ENCODE results near the gene NUP210L. TPM values are rescaled to one million over a fixed set of nuclear protein-coding genes. Genes with fewer than 3 reads are reported as not detected.
"Not testable (repeated sequence)": the region's sequence is repeated elsewhere in the genome, so short reads cannot be mapped to it uniquely, and the experiment has no call there.

Gene NUP210L
- total RNA-seq, 1 donor from 2014 or later, result 0.48 TPM

- DNase-seq (ENCODE audit: low spot score), result peak; percentile 74
These were observed 159.7 kb downstream of the NUP210L start for GRCh38 chr1:153995202-153995601.

- DNase-seq (ENCODE audit: low spot score), result no peak
These were observed 163.1 kb downstream of the NUP210L start for GRCh38 chr1:153991806-153992205.

- DNase-seq (ENCODE audit: low spot score), result no peak
These were observed 163.7 kb downstream of the NUP210L start for GRCh38 chr1:153991151-153991630.

GRCh38 chr1:153990468-153991150 is 164.3 kb downstream of the NUP210L start, which contains the start of gene RPS27:
RPS27 (plus strand) TSS chr1:153990762; CDS start chr1:153990797, 35 bp downstream.
- DNase-seq (ENCODE audit: low spot score), result peak; percentile 99

GRCh38 chr1:153987621-153988020 is 167.3 kb downstream of the NUP210L start:
- DNase-seq (ENCODE audit: low spot score), result no peak

- DNase-seq (ENCODE audit: low spot score), result peak; percentile 94
These were observed 168.7 kb downstream of the NUP210L start, which contains the start of gene RAB13 for GRCh38 chr1:153985941-153986761. RAB13 (minus strand) TSS chr1:153986339; CDS start chr1:153986236, 103 bp downstream.

GRCh38 chr1:153985341-153985912 is 169.4 kb downstream of the NUP210L start:
- peak; percentile 70 for DNase-seq (ENCODE audit: low spot score)

GRCh38 chr1:153984123-153984894 is 170.6 kb downstream of the NUP210L start:
- DNase-seq (ENCODE audit: low spot score), result no peak

GRCh38 chr1:153981735-153982134 is 173.1 kb downstream of the NUP210L start:
- not testable (repeated sequence) for DNase-seq (ENCODE audit: low spot score)

- DNase-seq (ENCODE audit: low spot score), result not testable (repeated sequence)
These were observed 175.8 kb downstream of the NUP210L start for GRCh38 chr1:153979091-153979490.

GRCh38 chr1:153978274-153978909 is 176.5 kb downstream of the NUP210L start:
- no peak for DNase-seq (ENCODE audit: low spot score)

GRCh38 chr1:153977250-153978240 is 177.3 kb downstream of the NUP210L start, which contains the start of gene JTB:
JTB (minus strand) TSS chr1:153977674; CDS start chr1:153977252, 422 bp downstream.
- DNase-seq (ENCODE audit: low spot score), result peak; percentile 94

- DNase-seq (ENCODE audit: low spot score), result no peak
These were observed 178.0 kb downstream of the NUP210L start for GRCh38 chr1:153976819-153977249.

- DNase-seq (ENCODE audit: low spot score), result no peak
These were observed 181.3 kb downstream of the NUP210L start for GRCh38 chr1:153973525-153973924.

GRCh38 chr1:153973071-153973470 is 181.8 kb downstream of the NUP210L start:
- DNase-seq (ENCODE audit: low spot score), result no peak

- no peak for DNase-seq (ENCODE audit: low spot score)
These were observed 184.5 kb downstream of the NUP210L start for GRCh38 chr1:153970346-153970745.

- DNase-seq (ENCODE audit: low spot score), result no peak
These were observed 185.9 kb downstream of the NUP210L start for GRCh38 chr1:153968972-153969371.

- no peak for DNase-seq (ENCODE audit: low spot score)
These were observed 186.5 kb downstream of the NUP210L start for GRCh38 chr1:153968408-153968807.

- DNase-seq (ENCODE audit: low spot score), result no peak
These were observed 186.9 kb downstream of the NUP210L start for GRCh38 chr1:153968000-153968363.

All from umbilical cord (tissue), 2 donors.